Tibial nerve (tissue), 4 donors: ENCODE measurements around the gene KCNMA1.

Experiments used
- EP300 ChIP-seq, 2 donors: sonication (generic); formaldehyde crosslinking; IDR thresholded peaks; one replicate each; pipeline ENCODE4 v1.6.1; 2017; ENCODE audit warnings: antibody characterized with exemption in 2 of 2, mild to moderate bottlenecking in 1 of 2
- POLR2A ChIP-seq, 2 donors: fragments of 450-650 bp; IDR thresholded peaks; one replicate each; pipeline ENCODE4 v1.6.1; 2017; ENCODE audit warnings: antibody characterized with exemption in 2 of 2, mild to moderate bottlenecking in 2 of 2, moderate library complexity in 2 of 2
- TF ChIP-seq, protein P1 (sequence below), 5 experiments: fragments of 200-600 bp in 3 of 5; fragments of 450-650 bp in 2 of 5; sonication (generic) in 3 of 5; IDR thresholded peaks; one replicate each; pipeline ENCODE4 v1.5.1; 2016 to 2019; ENCODE audit warnings: antibody characterized with exemption in 5 of 5, mild to moderate bottlenecking in 3 of 5, moderate library complexity in 2 of 5

- no peak for TF ChIP-seq POLR2A (IDR thresholded peaks at IDR 0.05)
- TF ChIP-seq, protein P1, sequence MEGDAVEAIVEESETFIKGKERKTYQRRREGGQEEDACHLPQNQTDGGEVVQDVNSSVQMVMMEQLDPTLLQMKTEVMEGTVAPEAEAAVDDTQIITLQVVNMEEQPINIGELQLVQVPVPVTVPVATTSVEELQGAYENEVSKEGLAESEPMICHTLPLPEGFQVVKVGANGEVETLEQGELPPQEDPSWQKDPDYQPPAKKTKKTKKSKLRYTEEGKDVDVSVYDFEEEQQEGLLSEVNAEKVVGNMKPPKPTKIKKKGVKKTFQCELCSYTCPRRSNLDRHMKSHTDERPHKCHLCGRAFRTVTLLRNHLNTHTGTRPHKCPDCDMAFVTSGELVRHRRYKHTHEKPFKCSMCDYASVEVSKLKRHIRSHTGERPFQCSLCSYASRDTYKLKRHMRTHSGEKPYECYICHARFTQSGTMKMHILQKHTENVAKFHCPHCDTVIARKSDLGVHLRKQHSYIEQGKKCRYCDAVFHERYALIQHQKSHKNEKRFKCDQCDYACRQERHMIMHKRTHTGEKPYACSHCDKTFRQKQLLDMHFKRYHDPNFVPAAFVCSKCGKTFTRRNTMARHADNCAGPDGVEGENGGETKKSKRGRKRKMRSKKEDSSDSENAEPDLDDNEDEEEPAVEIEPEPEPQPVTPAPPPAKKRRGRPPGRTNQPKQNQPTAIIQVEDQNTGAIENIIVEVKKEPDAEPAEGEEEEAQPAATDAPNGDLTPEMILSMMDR (IDR thresholded peaks at IDR 0.05), result no peak
- no peak for TF ChIP-seq EP300 (IDR thresholded peaks at IDR 0.05)
Measured at GRCh38 chr10:77205135-77205534, 432.5 kb downstream of the KCNMA1 start.
